OCI-LY7 (cell line): Measurements from ENCODE around the gene GPR84. TPM values are rescaled to one million over a fixed set of nuclear protein-coding genes. Genes with fewer than 3 reads are reported as not detected.

Experiments used
- BruUV-seq: library from RNA; stranded (reverse); fragments of 400-500 nt; replicated peaks from 2 replicates; lab custom pipeline; 2021; lab: Mats Ljungman, UMichigan
- CTCF ChIA-PET: fragments of 300-600 bp; sonication (Branson Sonifier 250); formaldehyde crosslinking; loops from one replicate; lab custom pipeline; 2022; ENCODE audit warnings: antibody characterized with exemption; ENCODE audit not compliant: unreplicated experiment; lab: Charles Lee
- POLR2A ChIA-PET: fragments of 300-600 bp; sonication (Branson Sonifier 250); formaldehyde crosslinking; loops from one replicate; lab custom pipeline; 2022; ENCODE audit warnings: antibody characterized with exemption; lab: Charles Lee
- DNase-seq: peaks from one replicate; pipeline ENCODE4 v3.0.0-alpha.2; 2015; ENCODE audit warnings: low spot score
- H2AFZ ChIP-seq: fragments of 200-600 bp; sonication (generic), shearing (Covaris generic); 2 replicates; pipeline ENCODE4 v1.6.1; 2014; ENCODE audit warnings: mild to moderate bottlenecking, antibody characterized with exemption, low read length, moderate library complexity
- H3K27ac ChIP-seq: fragments of 200-600 bp; sonication (generic); 2 replicates; pipeline ENCODE4 v1.5.1; 2014; ENCODE audit warnings: mixed run types, low read depth, mild to moderate bottlenecking, moderate library complexity, low read length, inconsistent platforms; ENCODE audit not compliant: poor library complexity, severe bottlenecking
- H3K36me3 ChIP-seq: fragments of 200-600 bp; sonication (generic); 2 replicates; pipeline ENCODE4 v1.6.1; 2014; ENCODE audit warnings: mild to moderate bottlenecking, antibody characterized with exemption, low read length, moderate library complexity, mixed read lengths; ENCODE audit not compliant: insufficient read depth
- H3K4me1 ChIP-seq: fragments of 200-600 bp; sonication (generic); 2 replicates; pipeline ENCODE4 v1.5.1; 2014; ENCODE audit warnings: mild to moderate bottlenecking, low read length; ENCODE audit not compliant: insufficient read depth, poor library complexity, severe bottlenecking
- H3K4me2 ChIP-seq: fragments of 200-600 bp; sonication (generic); 2 replicates; pipeline ENCODE4 v1.6.1; 2014; ENCODE audit warnings: mild to moderate bottlenecking, low read length
- H3K4me3 ChIP-seq: fragments of 200-600 bp; sonication (generic); 2 replicates; pipeline ENCODE4 v1.5.1; 2014; ENCODE audit warnings: mild to moderate bottlenecking, low read depth, low read length; ENCODE audit not compliant: poor library complexity, severe bottlenecking
- H3K79me2 ChIP-seq: fragments of 200-600 bp; sonication (generic); 2 replicates; pipeline ENCODE4 v1.6.1; 2016; ENCODE audit warnings: low read depth, mild to moderate bottlenecking, low read length, moderate library complexity, mixed read lengths; ENCODE audit not compliant: insufficient read depth
- H3K9me2 ChIP-seq: fragments of 200-600 bp; sonication (generic); 2 replicates; pipeline ENCODE4 v1.6.1; 2016; ENCODE audit warnings: mild to moderate bottlenecking, low read length, mixed read lengths; ENCODE audit not compliant: insufficient read depth
- H3K9me3 ChIP-seq: fragments of 200-600 bp; sonication (generic); 2 replicates; pipeline ENCODE4 v1.6.1; 2014; ENCODE audit warnings: mild to moderate bottlenecking, mixed run types, low read length, mixed read lengths
- H4K20me1 ChIP-seq: fragments of 200-600 bp; sonication (generic); 2 replicates; pipeline ENCODE4 v1.6.1; 2014; ENCODE audit warnings: mild to moderate bottlenecking, antibody characterized with exemption, low read length, moderate library complexity, mixed read lengths; ENCODE audit not compliant: insufficient read depth
- CTCF ChIP-seq: fragments of 200-600 bp; sonication (generic); conservative IDR thresholded peaks from 2 replicates; pipeline ENCODE4 v1.5.1; 2014; ENCODE audit warnings: mild to moderate bottlenecking, antibody characterized with exemption, low read length, moderate library complexity, mixed read lengths
- EZH2phosphoT487 ChIP-seq: fragments of 200-600 bp; sonication (generic); IDR thresholded peaks from 2 replicates; pipeline ENCODE4 v1.6.1; 2018; ENCODE audit warnings: low read depth, borderline replicate concordance, mild to moderate bottlenecking, mixed run types, antibody characterized with exemption, low read length, moderate library complexity, mixed read lengths
- intact Hi-C: fragments of 100-400 bp; cut with micrococcal nuclease; formaldehyde crosslinking; loops from one replicate; pipeline ENCODE4 v1.10.0; 2022; ENCODE audit not compliant: unreplicated experiment
- total RNA-seq, 2 experiments: library from RNA; depleted of rRNA in 1 of 2; stranded (reverse); fragments of >200 nt in 1 of 2; shearing (Covaris generic) in 1 of 2; gene quantifications; 2 replicates each; pipeline ENCODE4 v1.2.3, GENCODE V29; 2014 to 2022

GPR84 gene
- total RNA-seq, 2 experiments from 2014 or later: 0.30 TPM; not detected in 1

GRCh38 chr12:54397157-54397556 is 32.9 kb upstream of the GPR84 start:
- ChIA-PET POLR2A (interaction anchor here (0.6 kb wide), 1 partner anchor 1397 kb away, joined by 3 read pairs; no protein-coding TSS in a partner anchor), CTCF (interaction anchor here (1.1 to 1.7 kb wide), 2 partner anchors 14 to 18 kb away, joined by 3 to 9 read pairs; no protein-coding TSS in a partner anchor)
- Histone ChIP-seq H3K36me3 (no peaks in the 10 kb centered on the region), H3K4me2 (no peak overlapping the region), H2AFZ (no peak overlapping the region), H3K79me2 (no peaks in the 10 kb centered on the region), H3K4me3 (no peak overlapping the region), H3K9me2 (no peaks in the 10 kb centered on the region), H3K4me1 (peaks cover 16% of the 10 kb centered on the region), H3K27ac (no peak overlapping the region), H3K9me3 (no peaks in the 10 kb centered on the region), H4K20me1 (no peaks in the 10 kb centered on the region)
- TF ChIP-seq CTCF (no peak), EZH2phosphoT487 (no peak)
- no TSS peak for BruUV-seq
- no peak for DNase-seq
- intact Hi-C loops: no loop called here

GRCh38 chr12:54395545-54395944 is 31.3 kb upstream of the GPR84 start:
- ChIA-PET CTCF (interaction anchor here (0.8 kb wide), 1 partner anchor 44 kb away, joined by 4 read pairs; no protein-coding TSS in a partner anchor), POLR2A (no interaction called here)
- H3K9me2 ChIP-seq: no peaks in the 10 kb centered on the region
- H2AFZ ChIP-seq: no peak overlapping the region
- H3K4me1 ChIP-seq: peaks cover 22% of the 10 kb centered on the region
- intact Hi-C loops: no loop called here
- no peak for DNase-seq
- no peak overlapping the region for H3K4me2 ChIP-seq
- no peak overlapping the region for H3K27ac ChIP-seq
- H3K36me3 ChIP-seq: no peaks in the 10 kb centered on the region
- TF ChIP-seq EZH2phosphoT487 (no peak), CTCF (no peak)
- H4K20me1 ChIP-seq: no peaks in the 10 kb centered on the region
- BruUV-seq: no TSS peak
- H3K79me2 ChIP-seq: no peaks in the 10 kb centered on the region
- no peak overlapping the region for H3K4me3 ChIP-seq
- H3K9me3 ChIP-seq: no peaks in the 10 kb centered on the region

- H3K4me3 ChIP-seq: no peak overlapping the region
- H3K27ac ChIP-seq: no peak overlapping the region
- POLR2A ChIA-PET: no interaction called here
- no peaks in the 10 kb centered on the region for H3K79me2 ChIP-seq
- H3K4me2 ChIP-seq: no peak overlapping the region
- intact Hi-C loops: loop anchor here (1.0 kb wide), 1 partner anchor 27 kb away; no protein-coding TSS in a partner anchor
- no peaks in the 10 kb centered on the region for H3K9me3 ChIP-seq
- no peaks in the 10 kb centered on the region for H3K36me3 ChIP-seq
- H2AFZ ChIP-seq: no peak overlapping the region
- no peaks in the 10 kb centered on the region for H3K9me2 ChIP-seq
- BruUV-seq: no TSS peak
- no peaks in the 10 kb centered on the region for H4K20me1 ChIP-seq
- CTCF ChIA-PET: no interaction called here
- peaks cover 28% of the 10 kb centered on the region for H3K4me1 ChIP-seq
- no peak for DNase-seq
- TF ChIP-seq CTCF: no peak
- TF ChIP-seq EZH2phosphoT487: no peak
Observed at GRCh38 chr12:54394986-54395385, 30.7 kb upstream of the GPR84 start.
